GM18907 (cell line): ENCODE results near the gene ZBED6.

Experiments used
- ATAC-seq: cut with Tn5 transposase; IDR thresholded peaks from one replicate; pipeline ENCODE4 v1.9.1; 2021; ENCODE audit warnings: mild to moderate bottlenecking, moderate library complexity; ENCODE audit not compliant: unreplicated experiment

The ZBED6 gene

DNA sequence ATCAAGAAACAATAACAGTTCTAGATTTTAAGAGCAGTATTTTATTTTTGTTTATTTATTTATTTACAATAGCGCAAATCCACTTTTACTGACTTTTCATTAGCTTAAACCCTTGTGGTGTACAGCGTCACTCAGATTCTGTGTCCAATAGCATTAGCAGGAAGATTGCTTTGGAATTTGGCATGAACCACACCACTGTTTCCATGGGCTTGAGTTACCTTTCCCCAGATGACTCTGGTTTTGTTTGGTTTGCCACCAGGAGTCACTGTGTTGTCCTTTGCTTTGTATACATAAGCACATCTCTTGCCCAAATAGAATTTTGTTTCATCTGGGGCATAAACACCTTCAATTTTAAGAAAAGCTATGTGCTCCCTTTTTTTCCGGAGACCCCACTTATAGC lies 40.1 kb downstream of the ZBED6 start:
- no peak for ATAC-seq

DNA sequence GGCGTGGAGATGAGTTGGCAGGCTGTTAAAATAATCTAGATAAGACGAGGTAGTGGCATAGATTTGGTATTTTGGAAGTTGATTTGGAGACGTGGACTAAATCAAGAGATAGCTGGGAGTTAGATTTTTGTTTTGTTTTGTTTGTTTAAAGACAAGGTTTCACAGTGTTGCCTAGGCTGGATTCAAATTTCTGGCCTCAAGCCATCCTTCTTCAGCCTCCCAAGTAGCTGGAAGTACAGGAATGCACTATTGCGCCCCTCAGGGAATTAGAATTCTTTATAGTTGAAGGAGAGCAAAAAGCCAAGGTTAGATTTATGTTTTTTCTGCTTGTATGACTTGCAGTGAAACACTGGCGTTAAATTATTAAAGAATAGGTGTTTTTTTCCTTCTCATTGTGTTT lies 43.7 kb downstream of the ZBED6 start:
- ATAC-seq, result no peak

DNA sequence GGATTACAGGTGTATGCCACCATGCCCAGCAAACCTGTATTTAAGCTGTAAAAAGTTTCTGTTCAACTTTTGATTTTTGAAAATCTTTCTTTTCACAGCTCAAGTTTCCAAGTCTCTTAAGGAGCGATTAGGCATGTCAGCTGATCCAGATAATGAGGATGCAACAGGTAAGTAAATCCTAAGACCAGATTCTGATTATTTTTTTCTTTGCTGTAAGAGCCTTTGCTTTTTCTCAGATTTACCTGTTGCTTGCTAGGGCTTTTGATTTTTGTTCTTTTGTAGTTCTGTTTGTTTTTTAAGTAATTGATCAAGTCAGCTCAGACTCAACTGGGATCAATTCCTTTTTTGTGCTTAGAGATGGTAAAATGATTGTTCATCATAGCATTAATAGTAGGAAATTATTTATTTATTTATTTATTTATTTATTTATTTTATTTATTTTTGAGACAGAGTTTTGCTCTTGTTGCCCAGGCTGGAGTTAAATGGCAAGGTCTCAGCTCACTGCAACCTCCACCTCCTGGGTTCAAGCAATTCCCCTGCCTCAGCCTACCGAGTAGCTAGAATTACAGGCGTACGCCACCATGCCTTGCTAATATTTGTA lies 44.9 kb downstream of the ZBED6 start:
- ATAC-seq, result no peak

DNA sequence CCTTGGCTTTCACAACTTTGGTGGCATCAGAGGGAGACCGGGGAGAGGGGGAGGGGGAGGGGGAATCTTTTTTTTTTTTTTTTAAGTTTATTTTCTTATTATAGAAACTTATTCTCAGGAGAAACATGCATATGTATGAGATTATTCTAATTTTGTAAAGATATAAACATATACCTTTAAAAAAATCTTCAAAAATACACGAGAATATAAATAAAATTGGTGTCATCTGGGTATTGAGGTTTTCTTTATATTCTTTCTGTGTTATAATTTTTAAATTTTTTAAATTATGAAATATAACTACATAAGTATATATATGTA lies 47.1 kb downstream of the ZBED6 start:
- ATAC-seq, result no peak

DNA sequence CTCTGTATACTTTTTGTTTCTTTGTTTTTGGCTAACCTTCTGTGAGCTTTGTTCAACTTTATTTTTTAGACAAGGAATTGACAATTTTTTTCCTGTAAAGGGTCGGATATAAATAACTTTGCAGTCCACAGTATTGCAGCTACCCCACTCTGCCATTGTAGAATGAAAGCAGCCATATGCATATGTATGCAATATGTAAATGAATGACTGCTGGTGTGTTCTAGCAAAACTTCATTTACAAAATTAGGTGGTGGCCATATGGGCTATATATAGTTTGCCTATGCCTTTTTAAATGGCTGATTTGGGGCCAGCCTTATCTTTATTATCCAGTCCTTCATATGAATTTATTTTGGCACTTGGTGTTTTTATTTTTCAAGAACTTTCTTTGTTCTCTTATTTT lies 48.0 kb downstream of the ZBED6 start:
- ATAC-seq, result no peak
